PFSK-1 (cell line): ENCODE measurements around the gene GABBR2.

Experiments
- FOXP2 ChIP-seq: optimal IDR thresholded peaks from 2 replicates; pipeline ENCODE3; 2011; ENCODE audit warnings: borderline replicate concordance, control low read depth, inconsistent platforms; ENCODE audit not compliant: insufficient read depth; ENCODE audit errors: extremely low read length, extremely low read depth
- POLR2AphosphoS5 ChIP-seq: IDR thresholded peaks from 2 replicates; pipeline ENCODE4 v1.6.1; 2012; ENCODE audit warnings: low read depth, mild to moderate bottlenecking, control low read depth, low read length, moderate library complexity
- REST ChIP-seq, 2 experiments: IDR thresholded peaks; 2 replicates each; pipeline versions ENCODE4 v1.6.1 to v1.8.0; 2011 to 2012; ENCODE audit warnings: low read depth in 2 of 2, low read length in 2 of 2, control low read depth in 1 of 2, inconsistent platforms in 1 of 2, mild to moderate bottlenecking in 1 of 2, moderate library complexity in 1 of 2; ENCODE audit not compliant: insufficient read depth in 1 of 2
- SIN3A ChIP-seq: IDR thresholded peaks from 2 replicates; pipeline ENCODE4 v1.6.1; 2012; ENCODE audit warnings: mild to moderate bottlenecking, low read length, moderate library complexity, borderline replicate concordance; ENCODE audit not compliant: insufficient read depth
- TAF1 ChIP-seq: IDR thresholded peaks from 2 replicates; pipeline ENCODE4 v1.6.1; 2012; ENCODE audit warnings: low read length, control low read depth, borderline replicate concordance; ENCODE audit not compliant: insufficient read depth

GABBR2 gene

DNA sequence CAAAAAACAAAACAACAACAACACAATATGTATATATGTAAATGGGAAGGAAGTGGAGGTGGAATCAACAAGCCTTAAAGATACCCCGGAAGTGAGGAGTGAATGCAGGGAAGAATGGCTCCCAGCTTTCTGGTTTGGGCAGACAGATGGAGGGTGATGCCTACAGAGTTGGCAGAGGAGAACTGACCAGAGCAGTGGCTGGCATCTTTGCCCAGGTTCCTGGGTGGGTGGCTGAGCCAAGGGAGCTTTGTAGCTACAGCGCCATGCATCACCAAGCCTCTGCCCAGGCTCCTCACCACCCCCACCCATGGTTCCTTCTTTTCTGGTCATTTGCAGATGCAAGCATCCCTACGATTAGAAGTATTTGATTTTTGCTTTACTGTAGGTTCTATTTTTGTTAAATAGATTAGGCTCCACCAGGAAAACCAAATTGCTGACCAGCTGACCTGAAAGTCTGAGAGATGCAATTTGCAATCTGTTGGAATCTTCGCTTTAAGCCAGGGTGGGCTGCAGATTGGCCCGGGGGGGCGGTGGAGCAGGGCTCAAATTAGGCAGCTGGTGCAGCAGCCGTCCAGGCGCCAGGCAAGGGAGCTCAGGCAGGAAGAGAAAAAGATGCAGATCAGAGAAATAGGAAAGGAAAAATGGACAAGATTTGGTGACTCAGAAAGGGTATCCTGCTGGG lies 290.0 kb downstream of the GABBR2 start:
- TF ChIP-seq FOXP2 = no peak
- TF ChIP-seq REST (IDR thresholded peaks at IDR 0.05; ENCODE audit: insufficient read depth in 1 of 2, low read depth in 2 of 2, low read length in 2 of 2) = no peak
- TF ChIP-seq SIN3A = no peak

DNA sequence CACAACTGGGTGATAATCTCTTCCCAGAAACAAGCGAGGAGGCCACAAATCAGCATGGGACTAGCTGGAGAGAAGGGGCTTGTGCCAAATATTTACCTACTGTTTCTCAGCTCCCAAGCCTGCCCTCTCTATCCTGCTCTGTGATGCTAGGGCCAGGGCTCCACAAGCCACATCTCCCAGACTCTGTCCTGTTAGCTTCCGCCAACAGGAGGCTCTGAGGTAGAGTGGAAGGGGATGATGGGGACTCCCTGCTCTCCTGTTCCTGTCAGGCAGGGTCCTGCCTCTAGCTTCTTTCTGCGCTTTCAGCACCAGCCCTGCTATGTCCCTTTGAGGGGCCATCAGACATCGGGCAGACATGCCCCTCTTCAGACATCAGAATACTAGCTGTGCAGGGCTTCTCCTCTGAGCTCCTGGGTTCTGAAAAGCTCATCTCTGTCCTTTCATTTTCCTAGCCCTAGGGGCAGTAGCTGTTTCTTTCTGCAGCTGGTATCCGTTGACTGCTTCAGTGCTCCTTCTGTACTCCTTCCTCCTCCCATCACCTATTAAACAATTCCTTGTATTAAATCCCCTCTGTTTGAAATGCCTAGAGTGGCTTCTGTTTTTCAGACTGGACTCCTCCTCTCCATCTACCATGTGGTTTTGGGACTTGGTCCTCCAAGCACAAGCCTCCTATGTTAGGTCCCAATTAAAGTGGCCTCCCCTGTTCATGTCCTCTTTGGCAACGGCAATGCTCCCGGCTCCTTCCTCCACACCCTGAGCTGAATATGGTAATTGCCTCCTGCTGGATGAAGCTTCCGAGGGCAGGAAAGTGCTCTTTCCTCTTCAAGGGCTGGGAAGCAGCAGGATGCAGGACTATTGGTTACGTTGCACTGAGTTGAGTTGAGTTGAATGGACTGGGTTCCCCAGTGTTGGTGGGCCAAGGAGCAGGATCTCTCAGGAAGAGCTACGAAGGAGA lies 292.2 kb downstream of the GABBR2 start:
- no peak for TF ChIP-seq SIN3A
- TF ChIP-seq TAF1 = no peak
- TF ChIP-seq REST (IDR thresholded peaks at IDR 0.05; ENCODE audit: insufficient read depth in 1 of 2, low read depth in 2 of 2, low read length in 2 of 2) = no peak
- TF ChIP-seq FOXP2 = no peak
- no peak for TF ChIP-seq POLR2AphosphoS5

GRCh38 chr9:98415782-98416181 lies 293.0 kb downstream of the GABBR2 start:
- TF ChIP-seq REST (IDR thresholded peaks at IDR 0.05; ENCODE audit: insufficient read depth in 1 of 2, low read depth in 2 of 2, low read length in 2 of 2) = no peak
- TF ChIP-seq SIN3A = no peak
- no peak for TF ChIP-seq TAF1

DNA sequence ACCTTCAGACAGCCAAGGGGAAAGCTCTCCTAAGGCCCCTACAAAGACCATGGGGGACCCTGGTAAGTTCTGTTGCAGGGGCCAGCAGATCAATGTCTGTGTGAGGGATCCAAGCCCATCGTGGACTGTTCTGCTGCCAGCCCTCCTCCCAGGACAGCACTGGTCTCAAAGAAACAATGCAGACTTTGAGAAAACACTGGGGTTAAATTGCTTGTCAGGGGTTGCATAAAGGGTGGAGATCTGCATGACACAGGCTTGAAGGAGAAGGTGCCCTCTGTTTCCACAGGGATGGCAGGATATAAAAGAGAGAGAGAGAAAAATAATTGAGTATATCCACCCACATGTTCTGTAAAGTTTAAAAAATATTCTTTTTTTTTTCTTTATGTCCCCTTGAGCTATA lies 295.7 kb downstream of the GABBR2 start:
- no peak for TF ChIP-seq POLR2AphosphoS5
- TF ChIP-seq REST (IDR thresholded peaks at IDR 0.05; ENCODE audit: insufficient read depth in 1 of 2, low read depth in 2 of 2, low read length in 2 of 2) = no peak
- no peak for TF ChIP-seq FOXP2
- no peak for TF ChIP-seq SIN3A
- TF ChIP-seq TAF1 = no peak
